HG02763 (cell line): Measurements from ENCODE around the gene ELP1.
"Not testable (repeated sequence)": the region's sequence is repeated elsewhere in the genome, so short reads cannot be mapped to it uniquely, and the experiment has no call there.

Experiments
- ATAC-seq: cut with Tn5 transposase; IDR thresholded peaks from one replicate; pipeline ENCODE4 v1.9.1; 2021; ENCODE audit warnings: mild to moderate bottlenecking, moderate library complexity; ENCODE audit not compliant: unreplicated experiment

The ELP1 gene, protein sequence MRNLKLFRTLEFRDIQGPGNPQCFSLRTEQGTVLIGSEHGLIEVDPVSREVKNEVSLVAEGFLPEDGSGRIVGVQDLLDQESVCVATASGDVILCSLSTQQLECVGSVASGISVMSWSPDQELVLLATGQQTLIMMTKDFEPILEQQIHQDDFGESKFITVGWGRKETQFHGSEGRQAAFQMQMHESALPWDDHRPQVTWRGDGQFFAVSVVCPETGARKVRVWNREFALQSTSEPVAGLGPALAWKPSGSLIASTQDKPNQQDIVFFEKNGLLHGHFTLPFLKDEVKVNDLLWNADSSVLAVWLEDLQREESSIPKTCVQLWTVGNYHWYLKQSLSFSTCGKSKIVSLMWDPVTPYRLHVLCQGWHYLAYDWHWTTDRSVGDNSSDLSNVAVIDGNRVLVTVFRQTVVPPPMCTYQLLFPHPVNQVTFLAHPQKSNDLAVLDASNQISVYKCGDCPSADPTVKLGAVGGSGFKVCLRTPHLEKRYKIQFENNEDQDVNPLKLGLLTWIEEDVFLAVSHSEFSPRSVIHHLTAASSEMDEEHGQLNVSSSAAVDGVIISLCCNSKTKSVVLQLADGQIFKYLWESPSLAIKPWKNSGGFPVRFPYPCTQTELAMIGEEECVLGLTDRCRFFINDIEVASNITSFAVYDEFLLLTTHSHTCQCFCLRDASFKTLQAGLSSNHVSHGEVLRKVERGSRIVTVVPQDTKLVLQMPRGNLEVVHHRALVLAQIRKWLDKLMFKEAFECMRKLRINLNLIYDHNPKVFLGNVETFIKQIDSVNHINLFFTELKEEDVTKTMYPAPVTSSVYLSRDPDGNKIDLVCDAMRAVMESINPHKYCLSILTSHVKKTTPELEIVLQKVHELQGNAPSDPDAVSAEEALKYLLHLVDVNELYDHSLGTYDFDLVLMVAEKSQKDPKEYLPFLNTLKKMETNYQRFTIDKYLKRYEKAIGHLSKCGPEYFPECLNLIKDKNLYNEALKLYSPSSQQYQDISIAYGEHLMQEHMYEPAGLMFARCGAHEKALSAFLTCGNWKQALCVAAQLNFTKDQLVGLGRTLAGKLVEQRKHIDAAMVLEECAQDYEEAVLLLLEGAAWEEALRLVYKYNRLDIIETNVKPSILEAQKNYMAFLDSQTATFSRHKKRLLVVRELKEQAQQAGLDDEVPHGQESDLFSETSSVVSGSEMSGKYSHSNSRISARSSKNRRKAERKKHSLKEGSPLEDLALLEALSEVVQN (N-terminal part only)

DNA sequence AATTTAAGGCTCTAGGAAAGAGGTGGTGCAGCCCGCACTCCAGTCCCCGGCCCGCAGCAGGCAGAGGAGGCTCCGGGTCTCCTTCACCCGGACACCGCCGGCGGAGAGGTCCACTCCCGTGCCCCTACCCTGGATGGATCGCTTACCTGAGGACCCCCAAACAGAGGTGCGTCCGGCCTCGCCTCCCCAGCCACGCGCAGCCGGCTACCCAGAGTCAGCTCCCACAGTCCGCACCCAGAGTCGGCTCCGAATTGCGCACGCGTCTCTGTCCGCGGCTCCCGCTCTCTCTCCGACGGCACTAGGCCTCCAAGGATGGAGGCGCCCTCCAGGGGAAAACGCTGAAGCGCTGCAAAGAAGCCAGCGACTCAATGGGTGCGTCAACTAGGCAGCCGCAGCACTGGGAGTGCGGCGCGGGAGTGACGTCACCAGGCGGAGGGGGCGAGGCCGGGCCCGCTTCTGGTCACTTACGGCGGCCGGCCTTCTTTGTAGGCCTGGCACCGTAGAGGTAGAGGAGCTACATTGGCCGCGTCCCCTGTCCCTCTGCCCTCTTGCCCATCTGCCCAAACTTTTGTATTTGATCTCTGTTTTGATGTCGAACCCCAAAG lies at the start of gene ELP1:
ELP1 (minus strand) TSS at position 407 of the 605 bp plus-strand sequence. CDS start 2,978 bp downstream, outside the sequence.
- peak; percentile 81 for ATAC-seq

DNA sequence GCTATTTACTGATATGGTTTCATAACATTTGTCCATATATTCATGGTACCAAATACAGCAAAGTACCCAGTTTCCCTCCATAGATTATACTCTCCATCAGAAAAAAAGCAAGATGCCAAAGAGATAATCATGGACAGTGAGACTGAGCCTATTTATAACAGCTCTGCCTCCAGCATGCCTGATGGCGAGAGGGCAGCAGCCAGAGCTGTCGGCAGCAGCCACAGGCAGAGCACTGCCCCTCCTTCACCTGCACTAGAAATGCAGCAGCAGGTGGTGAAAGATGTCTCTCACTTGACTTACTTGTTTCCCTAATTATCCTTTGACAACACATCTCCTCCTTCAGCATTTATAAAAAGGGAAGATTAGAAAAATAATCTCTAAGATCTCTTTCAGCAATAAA lies 47.0 kb upstream of the ELP1 start:
- ATAC-seq: no peak

DNA sequence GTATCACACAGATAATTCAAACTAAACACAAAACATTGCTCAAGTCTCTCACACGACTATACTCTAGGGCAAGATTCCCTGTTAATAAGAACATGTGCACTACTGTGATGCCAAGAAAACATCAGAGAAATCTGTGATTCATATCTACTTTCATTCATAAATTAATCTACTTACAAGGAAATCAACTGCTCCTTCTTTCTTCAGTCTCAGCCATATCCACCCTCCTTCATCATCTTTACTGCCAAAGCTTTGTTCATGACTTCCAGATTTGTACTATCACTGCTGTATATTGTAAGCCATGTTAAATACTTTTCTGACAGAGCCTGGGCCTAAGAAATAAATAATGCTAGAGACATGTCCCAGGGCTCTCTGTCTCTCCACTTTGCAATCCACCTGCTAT lies 44.3 kb upstream of the ELP1 start:
- ATAC-seq: no peak

DNA sequence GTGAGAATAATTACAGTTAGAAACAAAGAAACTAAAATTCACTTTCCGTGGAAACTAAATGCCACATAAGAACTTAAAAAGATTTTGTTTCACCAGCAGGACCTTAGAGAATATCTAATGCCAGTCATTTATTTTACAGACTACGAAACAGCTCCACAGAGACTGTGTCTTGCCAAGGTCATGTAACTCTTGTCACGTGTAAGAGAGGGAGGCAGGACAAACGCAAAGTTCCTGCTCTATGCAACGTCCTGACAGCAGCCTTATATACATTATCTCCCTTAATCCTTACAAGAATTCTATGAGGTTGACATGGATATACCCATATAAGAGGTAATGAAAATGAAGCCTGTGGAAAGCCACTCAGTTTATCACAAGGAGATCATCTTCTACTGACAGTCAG lies 40.0 kb upstream of the ELP1 start:
- ATAC-seq: no peak

DNA sequence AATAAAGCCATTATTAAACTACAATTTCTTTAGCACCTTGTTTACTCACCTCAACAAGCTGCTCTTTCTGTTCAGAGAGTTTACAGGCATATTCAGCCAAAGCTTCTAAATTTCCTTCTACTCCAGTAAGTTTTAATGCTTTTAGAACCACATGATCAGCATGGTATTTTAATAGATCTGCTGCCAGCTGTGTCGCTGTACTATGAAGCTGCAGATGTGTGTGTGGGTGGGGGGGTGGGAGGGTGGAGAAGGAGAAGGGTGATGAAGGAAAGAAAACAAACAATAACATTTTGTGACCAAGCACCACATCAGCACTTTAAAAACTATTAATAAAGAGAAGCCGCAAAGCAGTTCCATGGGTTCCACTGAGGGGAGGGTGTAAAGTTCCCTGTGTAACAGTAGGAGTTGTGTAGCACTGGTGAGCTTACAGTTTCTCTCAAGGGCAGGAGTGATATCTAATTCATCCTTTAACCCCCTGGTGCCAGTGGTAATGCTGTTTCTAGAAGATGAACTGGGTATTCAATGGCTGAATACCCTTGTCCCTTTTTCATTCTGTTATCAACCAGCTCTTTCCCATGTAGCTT lies 38.8 kb upstream of the ELP1 start:
- ATAC-seq: no peak

DNA sequence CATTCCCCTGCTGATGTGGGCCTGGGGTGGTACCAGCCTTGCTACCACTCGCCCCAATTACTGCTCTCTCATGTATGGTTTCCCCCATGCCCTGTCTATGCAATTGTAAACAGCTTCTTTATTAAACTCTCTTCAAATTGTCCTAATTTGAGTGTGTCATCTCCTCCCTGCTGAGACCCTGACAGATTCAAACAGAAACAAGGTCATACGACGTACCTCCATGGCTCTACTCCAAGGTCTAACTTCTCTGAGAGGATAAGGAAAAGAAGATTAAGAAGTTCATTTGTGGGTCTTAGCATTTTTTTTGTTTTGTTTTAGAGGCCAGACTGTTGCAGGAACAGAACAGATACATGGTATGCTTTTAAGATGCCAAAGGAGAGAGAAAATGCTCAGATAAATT lies 38.3 kb upstream of the ELP1 start:
- no peak for ATAC-seq

DNA sequence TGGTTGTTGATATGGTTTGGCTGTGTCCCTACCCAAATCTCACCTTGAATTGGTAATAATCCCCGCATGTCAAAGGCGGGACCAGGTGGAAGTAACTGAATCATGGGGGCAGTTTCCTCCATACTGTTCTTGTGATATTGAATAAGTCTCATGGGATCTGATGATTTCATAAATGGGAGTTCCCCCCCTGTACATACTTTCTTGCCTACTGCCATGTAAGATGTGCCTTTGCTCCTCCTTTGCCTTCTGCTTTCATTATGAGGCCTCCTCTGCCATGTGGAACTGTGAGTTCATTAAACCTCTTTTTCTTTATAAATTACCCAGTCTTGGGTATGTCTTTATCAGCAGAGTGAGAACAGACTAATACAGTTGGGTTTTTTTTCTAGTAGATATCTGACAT lies 37.5 kb upstream of the ELP1 start:
- not testable (repeated sequence) for ATAC-seq

DNA sequence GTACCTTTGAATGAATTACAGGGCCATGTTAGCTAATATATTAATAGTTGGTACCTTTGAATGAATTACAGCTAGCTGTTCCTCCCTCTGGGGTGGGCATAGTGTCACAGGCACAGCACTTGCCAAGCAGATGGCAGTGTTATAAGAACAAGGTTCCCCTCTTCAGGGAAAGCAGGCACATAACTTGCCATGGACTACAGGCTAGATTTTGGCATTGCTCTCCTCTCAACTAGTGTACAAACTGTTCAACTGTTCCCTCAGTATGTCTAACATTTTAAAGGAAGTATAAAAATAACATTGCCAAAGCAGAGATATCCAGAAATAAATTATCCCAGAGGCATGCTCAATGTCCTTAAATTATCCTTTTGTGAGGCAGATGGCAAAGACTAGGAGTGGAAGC lies 34.0 kb upstream of the ELP1 start:
- no peak for ATAC-seq

DNA sequence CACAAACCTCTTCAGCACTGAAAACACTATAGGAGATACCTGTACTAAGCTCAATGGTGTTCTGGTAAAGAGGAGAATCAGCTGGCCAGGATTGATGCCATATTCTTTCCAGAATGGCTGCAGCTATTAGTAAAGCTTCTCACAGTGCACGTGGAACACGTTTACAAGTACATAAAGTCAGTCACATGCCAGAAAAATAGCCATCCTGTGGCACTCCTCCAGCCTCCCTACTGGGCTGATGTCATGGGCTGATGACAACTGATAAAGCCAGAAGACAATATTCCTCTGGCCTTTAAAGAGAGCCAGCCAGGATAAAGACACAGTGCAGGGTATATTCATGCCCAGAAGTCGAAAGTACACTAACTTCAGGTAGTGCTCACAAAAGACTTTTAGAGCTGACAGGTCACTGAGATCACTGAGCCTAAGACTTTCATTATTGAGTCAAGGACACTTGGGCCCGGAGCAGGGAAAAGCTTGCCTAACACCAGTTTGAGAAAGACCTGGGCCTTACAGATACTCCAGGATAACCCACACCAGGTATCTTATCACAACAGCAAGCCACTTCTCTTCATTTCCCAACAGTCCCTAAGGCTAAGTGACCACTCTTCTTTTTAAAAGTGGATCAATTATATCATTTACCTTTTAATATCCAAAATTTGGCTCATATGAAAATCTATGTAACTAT lies 29.7 kb upstream of the ELP1 start:
- no peak for ATAC-seq

DNA sequence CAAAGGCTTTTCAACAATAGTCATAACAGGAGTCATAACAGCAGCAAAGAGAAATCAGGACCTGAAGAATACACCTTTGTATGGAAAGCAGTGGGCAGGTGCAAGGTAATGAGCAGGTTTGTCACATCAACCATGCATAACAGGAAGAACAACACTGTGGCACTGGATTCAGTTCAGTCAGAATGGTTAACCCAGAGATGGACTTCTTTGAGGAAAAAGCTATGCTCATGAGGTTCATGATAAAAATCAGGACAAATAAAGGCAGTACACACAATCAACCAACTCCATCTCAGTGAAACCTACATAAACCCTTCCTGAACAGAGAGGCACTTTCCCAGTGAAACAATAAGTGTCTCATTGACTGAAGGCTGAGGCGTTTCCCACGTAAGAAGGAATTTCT lies 27.2 kb upstream of the ELP1 start:
- ATAC-seq: no peak

DNA sequence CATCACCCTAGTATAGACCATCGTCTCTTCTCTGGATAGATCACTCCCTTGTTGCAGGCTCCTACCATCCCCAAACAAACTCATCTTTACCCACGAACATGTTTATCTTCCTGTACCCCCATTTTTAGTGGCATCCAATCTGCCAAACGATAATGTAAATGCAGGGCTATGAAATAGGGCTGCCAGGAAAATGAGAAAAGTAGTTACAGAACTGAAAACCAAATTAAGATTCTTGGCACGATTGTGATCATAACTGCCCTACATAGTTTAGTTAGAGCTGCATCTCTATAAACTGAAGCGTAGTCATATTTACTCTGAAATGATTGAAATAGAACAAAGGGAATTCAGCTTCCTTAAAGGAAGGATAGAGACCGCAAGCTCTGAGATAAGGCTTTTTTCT lies 26.4 kb upstream of the ELP1 start:
- ATAC-seq: no peak

DNA sequence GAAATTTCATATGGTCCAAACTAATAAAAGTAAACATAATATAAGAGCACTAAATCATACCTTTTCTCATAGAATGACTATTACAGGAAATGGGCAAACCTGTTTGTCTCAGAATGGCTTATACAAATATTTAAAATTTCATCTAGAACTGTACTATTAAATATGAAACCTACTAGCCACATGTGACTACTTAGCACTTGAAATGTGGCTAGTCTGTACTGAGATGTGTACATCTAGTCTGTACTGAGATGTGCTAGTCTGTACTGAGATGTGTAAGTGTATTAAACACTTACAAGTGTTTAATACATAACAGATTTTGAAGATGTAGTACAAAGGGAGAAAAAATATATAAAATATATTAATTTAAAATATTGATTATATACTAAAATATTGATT lies 22.7 kb upstream of the ELP1 start:
- ATAC-seq: no peak

DNA sequence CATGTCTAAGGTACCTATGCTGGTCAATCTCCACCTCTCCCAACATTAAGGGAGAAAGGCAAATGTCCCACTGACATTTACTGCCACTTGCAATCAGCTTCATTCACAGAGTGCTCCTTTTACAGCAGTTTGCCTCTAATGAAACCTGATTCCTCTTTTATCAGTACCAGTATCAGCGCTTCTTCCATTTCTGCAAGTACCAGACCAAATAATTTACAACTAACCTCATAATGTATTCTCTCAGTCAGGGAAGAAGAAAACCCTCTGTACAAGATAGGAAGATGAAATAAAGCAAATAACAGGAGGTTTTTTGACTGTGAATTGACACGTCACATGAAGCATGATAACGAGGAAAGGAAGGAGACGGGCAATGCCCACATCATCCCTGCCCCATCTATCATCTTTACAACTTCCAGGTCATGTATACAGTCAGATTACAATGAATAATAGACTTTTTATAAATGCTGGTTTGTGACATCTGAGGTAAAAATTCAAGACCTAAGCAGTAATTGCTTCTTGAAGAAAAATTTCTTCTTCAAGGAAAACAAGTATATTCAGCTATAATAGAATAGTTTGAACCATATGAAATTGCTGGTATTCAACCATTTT lies 22.2 kb upstream of the ELP1 start:
- ATAC-seq: no peak

DNA sequence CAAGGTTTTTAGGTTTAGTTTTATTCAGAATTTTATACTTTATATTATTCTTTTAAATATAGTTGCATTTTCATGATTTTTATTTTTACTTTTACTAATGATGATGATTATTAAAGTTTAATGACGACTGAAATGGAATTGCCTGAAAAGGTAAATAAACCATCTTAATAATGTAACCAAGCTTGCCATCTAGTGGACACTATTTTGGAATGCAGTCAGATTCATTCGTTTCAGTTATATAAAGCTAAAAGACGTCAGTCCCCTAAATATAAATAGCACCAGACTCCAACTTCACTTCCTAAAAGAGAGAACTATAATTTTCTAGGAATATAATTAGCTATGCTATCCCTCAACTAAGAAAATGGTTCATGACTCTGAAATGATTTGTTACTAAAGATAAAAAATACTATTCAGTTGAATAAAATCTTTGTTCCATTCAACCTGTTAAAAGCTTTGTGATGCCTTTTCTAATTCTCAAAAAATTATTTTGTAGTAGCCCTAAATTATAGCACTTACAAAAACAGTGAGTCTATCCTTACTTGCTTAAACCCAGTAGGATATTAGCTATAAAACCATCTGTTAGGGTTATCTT lies 20.2 kb upstream of the ELP1 start:
- ATAC-seq: no peak

DNA sequence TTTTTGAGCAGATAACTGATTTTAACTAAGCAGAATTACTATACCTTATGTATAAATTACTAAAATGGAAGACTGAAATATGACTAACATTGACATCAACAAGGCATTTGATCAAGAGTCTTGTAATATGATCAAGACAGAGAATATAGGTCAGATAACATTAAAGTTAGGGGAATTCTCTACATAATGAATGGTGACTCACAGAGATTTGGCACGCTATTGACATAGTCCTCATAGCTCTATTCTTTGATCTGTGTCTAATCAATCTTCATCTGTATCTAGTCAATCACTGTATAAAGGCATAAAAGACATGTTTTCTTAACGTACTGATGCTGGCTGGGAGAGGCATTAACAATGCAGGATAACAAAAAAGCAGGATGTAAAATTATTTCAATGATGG lies 17.7 kb upstream of the ELP1 start:
- no peak for ATAC-seq

DNA sequence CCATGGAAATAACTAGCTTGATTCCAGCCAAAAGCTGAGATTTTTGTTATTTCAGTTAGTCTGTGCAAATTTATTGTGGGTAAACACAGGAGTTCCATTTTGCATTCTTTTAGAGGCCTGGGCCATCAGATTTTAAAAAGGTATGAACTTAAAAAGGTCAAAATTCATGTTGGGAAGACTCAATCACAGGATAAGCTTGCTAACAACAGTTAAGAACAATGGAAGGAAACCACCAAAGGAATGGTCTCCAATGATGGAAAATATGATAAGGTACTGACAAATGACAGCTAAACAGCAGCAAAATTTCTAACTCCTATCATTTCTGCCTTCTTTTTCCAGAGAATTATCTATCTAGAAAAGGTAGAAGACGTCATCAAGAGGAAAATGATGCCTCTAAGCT lies 16.2 kb upstream of the ELP1 start:
- ATAC-seq: no peak

DNA sequence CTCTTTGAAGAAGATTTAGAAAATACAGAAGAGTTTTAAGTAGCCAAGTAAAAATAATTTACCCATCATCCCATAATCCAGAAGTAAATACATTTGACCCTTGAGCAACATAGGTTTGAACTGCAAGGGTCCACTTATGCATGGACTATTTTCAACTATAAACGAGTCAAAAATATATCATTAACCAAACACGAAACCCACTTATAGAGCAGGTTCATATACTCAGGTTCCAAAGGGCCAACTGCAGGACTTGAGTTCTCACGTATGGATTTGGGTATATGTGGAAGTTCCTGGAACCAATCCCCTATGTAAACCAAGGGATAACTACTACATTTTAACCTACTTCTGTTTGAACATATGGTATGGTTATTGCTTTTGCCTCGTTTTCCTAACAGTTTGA lies 6.1 kb upstream of the ELP1 start:
- ATAC-seq: no peak

DNA sequence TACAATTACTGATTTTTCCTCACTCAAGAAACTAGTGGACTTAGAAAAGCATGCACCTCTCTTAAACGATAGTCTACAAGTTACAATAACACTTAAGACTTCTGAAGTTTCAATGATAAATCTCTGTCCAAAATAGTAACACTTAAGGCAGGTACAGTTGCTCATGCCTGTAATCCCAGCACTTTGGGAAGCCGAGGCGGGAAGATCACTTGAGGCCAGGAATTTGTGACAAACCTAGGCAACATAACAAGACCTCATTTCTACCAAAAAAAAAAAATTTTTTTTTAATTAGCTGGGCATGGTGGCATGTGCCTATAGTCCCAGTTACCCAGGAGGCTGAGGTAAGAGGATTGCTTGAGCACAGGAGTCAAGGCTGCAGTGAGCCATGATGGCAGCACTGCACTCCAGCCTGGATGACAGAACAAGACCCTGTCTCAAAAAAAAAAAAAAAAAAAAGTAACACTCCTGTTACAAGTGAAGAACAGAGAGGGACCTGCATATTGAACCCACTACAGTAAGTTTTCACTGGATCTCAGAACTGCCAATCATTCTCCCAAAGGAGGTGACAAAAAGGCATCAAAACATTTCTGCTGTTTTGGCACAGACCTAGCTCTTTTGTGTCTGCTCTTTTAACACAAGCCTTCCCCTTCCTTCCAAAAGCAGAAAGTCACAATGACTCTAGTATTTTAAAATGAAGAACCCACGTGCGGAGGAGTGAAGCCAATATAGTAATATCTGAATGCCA lies 3.8 kb upstream of the ELP1 start:
- no peak for ATAC-seq
